HG03045 (cell line): Measurements from ENCODE around the gene CDC14B.

Source experiments
- ATAC-seq: cut with Tn5 transposase; IDR thresholded peaks from one replicate; pipeline ENCODE4 v1.9.1; 2021; ENCODE audit warnings: mild to moderate bottlenecking, moderate library complexity; ENCODE audit not compliant: unreplicated experiment

Gene CDC14B

DNA sequence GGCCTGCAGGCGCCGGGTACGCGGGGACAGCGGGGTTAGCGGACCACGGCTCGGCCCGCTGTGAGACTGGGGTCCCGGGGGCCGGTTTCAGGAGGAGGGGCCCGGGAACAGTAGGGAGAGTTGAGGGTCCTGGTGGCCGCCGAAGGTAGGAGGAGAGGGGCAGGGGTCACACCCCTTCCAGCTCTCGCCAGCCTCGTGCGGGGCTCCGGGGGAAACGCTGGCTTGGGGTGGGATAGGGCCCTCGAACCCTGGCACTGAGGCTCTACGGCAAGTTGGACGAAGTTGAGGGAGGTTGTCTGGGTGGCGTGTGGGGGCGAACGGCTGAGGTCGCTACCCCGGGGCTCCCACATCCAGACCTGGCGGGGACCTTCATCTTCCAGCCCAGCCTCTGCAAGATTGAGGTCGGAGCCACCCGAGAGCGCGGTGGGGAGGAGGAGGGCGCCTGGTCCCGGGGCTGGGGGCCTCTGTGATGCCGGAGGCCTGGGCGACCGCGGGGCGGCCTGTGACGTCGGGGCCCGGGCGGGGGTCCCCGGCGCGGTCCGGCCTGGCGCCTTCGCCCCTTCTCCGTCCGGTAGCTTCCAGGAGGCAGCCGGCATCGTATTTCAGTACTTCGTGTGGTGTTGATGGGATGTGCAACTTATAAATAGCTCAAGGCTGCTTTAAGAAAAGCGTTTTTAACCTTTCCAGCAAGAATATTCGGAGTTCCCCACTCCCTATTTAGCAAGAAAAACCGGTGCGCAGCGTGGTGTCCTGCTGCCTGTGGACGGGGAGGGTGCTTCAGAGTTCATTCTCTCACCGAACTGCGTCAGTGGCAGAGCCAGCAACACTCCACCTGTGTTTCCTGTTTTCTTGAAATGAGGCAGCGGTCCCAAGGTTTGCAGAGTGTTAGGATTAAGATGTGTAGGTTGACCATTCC lies 168.8 kb downstream of the CDC14B start:
- ATAC-seq, result peak; percentile 8
